ENCODE data around the gene NUP93. TPM values are rescaled to one million over a fixed set of nuclear protein-coding genes. Genes with fewer than 3 reads are reported as not detected.

NUP93 gene
- total RNA-seq, 1 experiment from 2014 or later, result 165 TPM

- no peaks in the 10 kb centered on the region for H3K9me3 ChIP-seq (ENCODE audit: control insufficient read depth, low read depth, low read length)
- no peak overlapping the region for H3K18ac ChIP-seq (ENCODE audit: insufficient read length, low read depth, low read length)
- no peak overlapping the region for H2AFZ ChIP-seq (ENCODE audit: low read length)
Measured at GRCh38 chr16:56896244-56896643, 166.3 kb downstream of the NUP93 start.

More at GRCh38 chr16:56896244-56896643, 166.3 kb downstream of the NUP93 start:
- Histone ChIP-seq H3K9ac (ENCODE audit: extremely low read depth, insufficient read length, low read length) (no peak overlapping the region), H3K56ac (ENCODE audit: insufficient read length, low read depth, low read length) (no peak overlapping the region), H2BK20ac (ENCODE audit: low read depth, low read length, poor library complexity, severe bottlenecking) (no peak overlapping the region), H3K27me3 (ENCODE audit: insufficient read depth, low read length) (no peaks in the 10 kb centered on the region), H3K79me2 (ENCODE audit: insufficient read depth, low read length) (0 out of 2 replicates have a peak, but pooled peaks cover 1% of the 10 kb centered on the region), H2BK5ac (ENCODE audit: insufficient read length, low read length) (no peak overlapping the region), H3K4me1 (ENCODE audit: insufficient read depth, low read length) (no peaks in the 10 kb centered on the region), H4K8ac (replicated peaks; ENCODE audit: insufficient read length, low read depth, low read length) (no peak overlapping the region), H3K14ac (ENCODE audit: insufficient read depth, low read length) (no peak overlapping the region), H3K4me2 (ENCODE audit: insufficient read depth, insufficient read length, low read length) (no peak overlapping the region), H2AK5ac (ENCODE audit: insufficient read length, low read length) (no peak overlapping the region), H2BK120ac (ENCODE audit: low read depth, low read length, poor library complexity, severe bottlenecking) (no peak overlapping the region), H3K79me1 (ENCODE audit: insufficient read depth, low read depth, low read length, poor library complexity, severe bottlenecking) (no peaks in the 10 kb centered on the region), H3K4ac (ENCODE audit: low read depth, low read length) (no peak overlapping the region), H2BK15ac (ENCODE audit: low read depth, low read length) (no peak overlapping the region), H4K5ac (ENCODE audit: insufficient read length, low read depth, low read length) (no peak overlapping the region), H3K27ac (ENCODE audit: insufficient read length, low read depth, low read length) (no peak overlapping the region), H3T11ph (ENCODE audit: low read length) (no peak overlapping the region), H3K23me2 (ENCODE audit: insufficient read length, low read depth, low read length, poor library complexity, severe bottlenecking) (no peaks in the 10 kb centered on the region), H4K91ac (ENCODE audit: insufficient read length, low read depth, low read length) (no peak overlapping the region), H4K20me1 (ENCODE audit: control insufficient read depth, insufficient read depth, insufficient read length) (no peaks in the 10 kb centered on the region), H2BK12ac (ENCODE audit: insufficient read length, low read depth, low read length) (no peak overlapping the region), H3K23ac (ENCODE audit: insufficient read length, low read depth, low read length) (no peak overlapping the region)
- no peak overlapping the region for H3K27ac Mint-ChIP-seq
- no peak overlapping the region for H3K4me3 Mint-ChIP-seq
- no peaks in the 10 kb centered on the region for H3K4me1 Mint-ChIP-seq
- peaks cover 7% of the 10 kb centered on the region; the same call in 1 of the 2 replicates for H3K27me3 Mint-ChIP-seq (ENCODE audit: low read depth)
- no peaks in the 10 kb centered on the region for H3K36me3 Mint-ChIP-seq (ENCODE audit: insufficient read depth in 1 of 3, low read depth in 3 of 3)
- no peaks in the 10 kb centered on the region for H3K9me3 Mint-ChIP-seq
- TF ChIP-seq, protein P1, sequence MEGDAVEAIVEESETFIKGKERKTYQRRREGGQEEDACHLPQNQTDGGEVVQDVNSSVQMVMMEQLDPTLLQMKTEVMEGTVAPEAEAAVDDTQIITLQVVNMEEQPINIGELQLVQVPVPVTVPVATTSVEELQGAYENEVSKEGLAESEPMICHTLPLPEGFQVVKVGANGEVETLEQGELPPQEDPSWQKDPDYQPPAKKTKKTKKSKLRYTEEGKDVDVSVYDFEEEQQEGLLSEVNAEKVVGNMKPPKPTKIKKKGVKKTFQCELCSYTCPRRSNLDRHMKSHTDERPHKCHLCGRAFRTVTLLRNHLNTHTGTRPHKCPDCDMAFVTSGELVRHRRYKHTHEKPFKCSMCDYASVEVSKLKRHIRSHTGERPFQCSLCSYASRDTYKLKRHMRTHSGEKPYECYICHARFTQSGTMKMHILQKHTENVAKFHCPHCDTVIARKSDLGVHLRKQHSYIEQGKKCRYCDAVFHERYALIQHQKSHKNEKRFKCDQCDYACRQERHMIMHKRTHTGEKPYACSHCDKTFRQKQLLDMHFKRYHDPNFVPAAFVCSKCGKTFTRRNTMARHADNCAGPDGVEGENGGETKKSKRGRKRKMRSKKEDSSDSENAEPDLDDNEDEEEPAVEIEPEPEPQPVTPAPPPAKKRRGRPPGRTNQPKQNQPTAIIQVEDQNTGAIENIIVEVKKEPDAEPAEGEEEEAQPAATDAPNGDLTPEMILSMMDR (conservative IDR thresholded peaks at IDR 0.05), result no peak
- WGBS (ENCODE audit: extremely low coverage, insufficient read length, low lambda C conversion rate), result no CpG with 5 or more reads among the region's 3 CpGs
- DNase-seq, result no peak

Data from H9 (cell line).